WTC11 (cell line): ENCODE data around the gene SCN8A. TPM values are rescaled to one million over a fixed set of nuclear protein-coding genes. Genes with fewer than 3 reads are reported as not detected.

ENCODE experiments used
- ATAC-seq: fragments of 200-7000 bp; cut with Tn5 transposase; 2 replicates; pipeline ENCODE4 v1.10.0; 2021; ENCODE audit warnings: mild to moderate bottlenecking, moderate library complexity
- CTCF ChIA-PET: fragments of 300-600 bp; sonication (Branson Sonifier 250); formaldehyde crosslinking; loops from one replicate; lab custom pipeline; 2021; ENCODE audit warnings: antibody characterized with exemption; lab: Charles Lee
- POLR2A ChIA-PET: fragments of 350-600 bp; sonication (Branson Sonifier 250); formaldehyde crosslinking; loops from one replicate; lab custom pipeline; 2021; ENCODE audit warnings: antibody characterized with exemption; lab: Charles Lee
- DNase-seq: peaks from one replicate; pipeline ENCODE4 v3.0.0; 2021; ENCODE audit warnings: low spot score
- H3K27ac Mint-ChIP-seq: 2 replicates; pipeline ENCODE4 v1.8.0; 2021; ENCODE audit warnings: mixed read lengths
- H3K27me3 Mint-ChIP-seq: 2 replicates; pipeline ENCODE4 v1.8.0; 2021; ENCODE audit warnings: low read depth, mild to moderate bottlenecking, moderate library complexity, mixed read lengths
- H3K36me3 Mint-ChIP-seq: 2 replicates; pipeline ENCODE4 v1.8.0; 2021; ENCODE audit warnings: mixed read lengths
- H3K4me1 Mint-ChIP-seq: 2 replicates; pipeline ENCODE4 v1.8.0; 2022; ENCODE audit warnings: mixed read lengths
- H3K4me3 Mint-ChIP-seq: 2 replicates; pipeline ENCODE4 v1.8.0; 2021; ENCODE audit warnings: mild to moderate bottlenecking, moderate library complexity, mixed read lengths
- H3K9me3 Mint-ChIP-seq: 2 replicates; pipeline ENCODE4 v1.8.0; 2021; ENCODE audit warnings: mixed read lengths
- ARID4B ChIP-seq: sonication (generic); formaldehyde crosslinking; IDR thresholded peaks from 2 replicates; pipeline ENCODE4 v1.8.0; 2023; ENCODE audit warnings: missing genetic modification reagents, mild to moderate bottlenecking, borderline replicate concordance
- ATF6 ChIP-seq: sonication (generic); formaldehyde crosslinking; IDR thresholded peaks from 2 replicates; pipeline ENCODE4 v1.8.1; 2023; ENCODE audit warnings: mild to moderate bottlenecking, missing genetic modification reagents
- CREB1 ChIP-seq: sonication (generic); formaldehyde crosslinking; IDR thresholded peaks from 2 replicates; pipeline ENCODE4 v1.8.0; 2023; ENCODE audit warnings: mild to moderate bottlenecking, missing genetic modification reagents
- ESRRA ChIP-seq: sonication (generic); formaldehyde crosslinking; IDR thresholded peaks from 2 replicates; pipeline ENCODE4 v1.8.1; 2022; ENCODE audit warnings: mild to moderate bottlenecking, missing genetic modification reagents, borderline replicate concordance
- ETV6 ChIP-seq: sonication (generic); formaldehyde crosslinking; IDR thresholded peaks from 2 replicates; pipeline ENCODE4 v1.8.1; 2022; ENCODE audit warnings: mild to moderate bottlenecking, missing genetic modification reagents
- FOXJ3 ChIP-seq: sonication (generic); formaldehyde crosslinking; IDR thresholded peaks from 2 replicates; pipeline ENCODE4 v1.9.0; 2021; ENCODE audit warnings: missing genetic modification reagents, mild to moderate bottlenecking, borderline replicate concordance
- MAX ChIP-seq: sonication (generic); formaldehyde crosslinking; IDR thresholded peaks from 2 replicates; pipeline ENCODE4 v1.8.0; 2022; ENCODE audit warnings: mild to moderate bottlenecking, missing genetic modification reagents
- NR1H2 ChIP-seq: sonication (generic); formaldehyde crosslinking; IDR thresholded peaks from 2 replicates; pipeline ENCODE4 v1.9.0; 2021; ENCODE audit warnings: mild to moderate bottlenecking, moderate library complexity, missing genetic modification reagents
- TCF7 ChIP-seq: sonication (generic); formaldehyde crosslinking; IDR thresholded peaks from 2 replicates; pipeline ENCODE4 v1.8.0; 2022; ENCODE audit warnings: mild to moderate bottlenecking, low read depth, missing genetic modification reagents, moderate library complexity
- ZNF232 ChIP-seq: sonication (generic); formaldehyde crosslinking; IDR thresholded peaks from 2 replicates; pipeline ENCODE4 v1.8.0; 2022; ENCODE audit warnings: mild to moderate bottlenecking, missing genetic modification reagents
- ZNF281 ChIP-seq: sonication (generic); formaldehyde crosslinking; IDR thresholded peaks from 2 replicates; pipeline ENCODE4 v1.8.0; 2023; ENCODE audit warnings: mild to moderate bottlenecking, missing genetic modification reagents
- ZNF317 ChIP-seq: sonication (generic); formaldehyde crosslinking; IDR thresholded peaks from 2 replicates; pipeline ENCODE4 v1.8.1; 2023; ENCODE audit warnings: low read depth, mild to moderate bottlenecking, moderate library complexity, missing genetic modification reagents, borderline replicate concordance
- total RNA-seq: library from RNA; stranded (reverse); gene quantifications from 3 replicates; pipeline ENCODE4 v1.2.3, GENCODE V29; 2021

The SCN8A gene
- total RNA-seq, 1 experiment from 2014 or later: 14.4 TPM

GRCh38 chr12:51815571-51815970, 224.5 kb downstream of the SCN8A start (continued):
- TF ChIP-seq ARID4B (CRISPR knock-in tag) (no peak), ESRRA (no peak), FOXJ3 (CRISPR knock-in tag) (no peak), MAX (CRISPR knock-in tag) (no peak), ZNF232 (no peak), NR1H2 (CRISPR knock-in tag) (no peak)

- H3K4me3 Mint-ChIP-seq: no peak overlapping the region
- CTCF ChIA-PET: interaction anchor here (1.7 to 10.7 kb wide), 4 partner anchors 18 to 72 kb away, joined by 4 to 164 read pairs (median 31); partner anchors contain the start of gene ANKRD33
- peaks cover 24% of the 10 kb centered on the region for H3K4me1 Mint-ChIP-seq
- no peaks in the 10 kb centered on the region for H3K9me3 Mint-ChIP-seq
- ATAC-seq (no peak), DNase-seq (no peak)
- POLR2A ChIA-PET: interaction anchor here (1.4 kb wide), 1 partner anchor 47 kb away, joined by 3 read pairs; no protein-coding TSS in a partner anchor
- TF ChIP-seq ETV6 (CRISPR knock-in tag) (no peak), ZNF281 (CRISPR knock-in tag) (no peak), MAX (CRISPR knock-in tag) (no peak), CREB1 (no peak), TCF7 (CRISPR knock-in tag) (no peak), ATF6 (CRISPR knock-in tag) (no peak), ZNF317 (CRISPR knock-in tag) (no peak)
- no peak overlapping the region for H3K27ac Mint-ChIP-seq
- peaks cover 71% of the 10 kb centered on the region for H3K27me3 Mint-ChIP-seq
- H3K36me3 Mint-ChIP-seq: no peaks in the 10 kb centered on the region
These were observed 226.3 kb downstream of the SCN8A start for GRCh38 chr12:51817027-51817953.
